Kidney (tissue), 14 donors: Measurements from ENCODE around the gene OR2V2. TPM values are rescaled to one million over a fixed set of nuclear protein-coding genes. Genes with fewer than 3 reads are reported as not detected.

ENCODE experiments used
- DNase-seq, 5 donors: peaks; one replicate each; pipeline ENCODE4 v3.0.0-alpha.2; 2013 to 2020
- FAIRE-seq: peaks from 2 replicates; lab custom pipeline; 2012; peaks lifted over from hg19 to GRCh38; lab: Jason Lieb, UNC
- H3K27ac ChIP-seq, 2 donors: one replicate each; pipeline ENCODE4 v1.7.0; 2013; ENCODE audit warnings: low read depth in 2 of 2, low read length in 2 of 2, inconsistent platforms in 1 of 2
- H3K27me3 ChIP-seq: one replicate; pipeline ENCODE4 v1.7.1; 2013; ENCODE audit warnings: low read length, inconsistent platforms; ENCODE audit not compliant: control insufficient read depth, insufficient read depth
- H3K36me3 ChIP-seq, 3 donors: one replicate each; pipeline versions ENCODE4 v1.7.0 to v1.7.1; 2013; ENCODE audit warnings: low read length in 3 of 3, control low read depth in 1 of 3, inconsistent platforms in 1 of 3; ENCODE audit not compliant: insufficient read depth in 3 of 3, control insufficient read depth in 2 of 3
- H3K4me1 ChIP-seq, 3 donors: one replicate each; pipeline versions ENCODE4 v1.7.0 to v1.7.1; 2013; ENCODE audit warnings: low read length in 3 of 3, inconsistent platforms in 1 of 3, low read depth in 1 of 3; ENCODE audit not compliant: control insufficient read depth in 2 of 3, insufficient read depth in 2 of 3
- H3K4me3 ChIP-seq, 3 donors: one replicate each; pipeline versions ENCODE4 v1.7.0 to v1.8.1; 2013; ENCODE audit warnings: low read length in 3 of 3, control low read depth in 1 of 3, inconsistent platforms in 1 of 3
- H3K9ac ChIP-seq, 3 donors: one replicate each; pipeline versions ENCODE4 v1.7.0 to v1.7.1; 2013; ENCODE audit warnings: low read length in 3 of 3, control low read depth in 1 of 3, inconsistent platforms in 1 of 3
- H3K9me3 ChIP-seq, 3 donors: one replicate each; pipeline versions ENCODE4 v1.7.0 to v1.7.1; 2013; ENCODE audit warnings: low read length in 3 of 3, control low read depth in 1 of 3, inconsistent platforms in 1 of 3; ENCODE audit not compliant: control insufficient read depth in 2 of 3, insufficient read depth in 1 of 3
- intact Hi-C: fragments of 100-400 bp; cut with DNase I; formaldehyde crosslinking; loops from one replicate; pipeline ENCODE4 v1.11.1; 2022
- polyA plus RNA-seq: library from polyadenylated mRNA; stranded (reverse); fragments of 350-450 nt; fragmentation: Illumina TruSeq; extraction: RNeasy Lipid Tissue Mini Kit (QIAGEN cat#74804); gene quantifications from one replicate; pipeline ENCODE4 v1.2.3, GENCODE V29; 2014; ENCODE audit warnings: low read depth, low replicate concordance; ENCODE audit not compliant: insufficient read depth
- total RNA-seq: library from RNA; stranded (reverse); fragmentation: NEBNext Ultra II Directional; extraction: Animal tissue kit (Norgen Biotek cat#: 25700); gene quantifications from one replicate; pipeline ENCODE4 v1.2.1, GENCODE V29; 2021
- TF ChIP-seq, protein P1 (sequence below): IDR thresholded peaks from 3 replicates; pipeline ENCODE4 v1.5.1; 2012; ENCODE audit warnings: mild to moderate bottlenecking, moderate library complexity, borderline replicate concordance; ENCODE audit not compliant: insufficient read depth; ENCODE audit errors: extremely low read depth
- donor health status: control.
- donor health status: control.
- donor health status: control.
- donor health status: control.
- donor health status: control.
- donor health status: DM: yes; HTN: yes; CAD: no.
- donor health status: Normal renal cell carcinoma (clear cell type).

OR2V2 gene
- total and polyA plus RNA-seq, 2 donors from 2014 or later = not detected

DNA sequence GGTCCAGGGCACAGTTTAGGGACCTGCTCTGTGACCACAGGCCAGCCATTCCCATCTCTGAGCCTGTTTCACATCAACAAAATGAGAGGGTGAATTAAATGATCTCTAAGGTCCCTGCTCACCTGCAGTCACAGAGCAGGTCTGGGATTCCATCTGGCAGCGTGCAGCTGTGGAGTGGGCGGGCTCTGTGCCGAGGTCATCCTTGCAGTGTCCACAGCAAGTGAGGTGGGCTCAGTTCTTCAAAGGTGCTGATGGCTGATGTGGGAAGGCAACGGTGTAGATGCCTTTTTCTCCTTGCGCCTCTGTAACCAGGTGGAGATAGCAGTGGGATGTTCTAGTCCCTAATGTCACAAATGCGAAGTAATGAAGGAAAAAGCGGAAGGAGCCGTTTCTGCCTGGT lies 28.3 kb upstream of the OR2V2 start:
- H3K27ac ChIP-seq = no peak overlapping the region
- no peaks in the 10 kb centered on the region for H3K9me3 ChIP-seq
- TF ChIP-seq, protein P1, sequence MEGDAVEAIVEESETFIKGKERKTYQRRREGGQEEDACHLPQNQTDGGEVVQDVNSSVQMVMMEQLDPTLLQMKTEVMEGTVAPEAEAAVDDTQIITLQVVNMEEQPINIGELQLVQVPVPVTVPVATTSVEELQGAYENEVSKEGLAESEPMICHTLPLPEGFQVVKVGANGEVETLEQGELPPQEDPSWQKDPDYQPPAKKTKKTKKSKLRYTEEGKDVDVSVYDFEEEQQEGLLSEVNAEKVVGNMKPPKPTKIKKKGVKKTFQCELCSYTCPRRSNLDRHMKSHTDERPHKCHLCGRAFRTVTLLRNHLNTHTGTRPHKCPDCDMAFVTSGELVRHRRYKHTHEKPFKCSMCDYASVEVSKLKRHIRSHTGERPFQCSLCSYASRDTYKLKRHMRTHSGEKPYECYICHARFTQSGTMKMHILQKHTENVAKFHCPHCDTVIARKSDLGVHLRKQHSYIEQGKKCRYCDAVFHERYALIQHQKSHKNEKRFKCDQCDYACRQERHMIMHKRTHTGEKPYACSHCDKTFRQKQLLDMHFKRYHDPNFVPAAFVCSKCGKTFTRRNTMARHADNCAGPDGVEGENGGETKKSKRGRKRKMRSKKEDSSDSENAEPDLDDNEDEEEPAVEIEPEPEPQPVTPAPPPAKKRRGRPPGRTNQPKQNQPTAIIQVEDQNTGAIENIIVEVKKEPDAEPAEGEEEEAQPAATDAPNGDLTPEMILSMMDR = no peak
- H3K27me3 ChIP-seq = peaks cover 22% of the 10 kb centered on the region
- H3K9ac ChIP-seq = no peak overlapping the region
- intact Hi-C loops = no loop called here
- no peak for DNase-seq
- no peaks in the 10 kb centered on the region for H3K36me3 ChIP-seq
- H3K4me3 ChIP-seq = no peak overlapping the region
- H3K4me1 ChIP-seq = no peaks in the 10 kb centered on the region
- no peak for FAIRE-seq

GRCh38 chr5:181120306-181120705 lies 27.1 kb upstream of the OR2V2 start:
- TF ChIP-seq, protein P1 = no peak
- FAIRE-seq (no peak), DNase-seq (no peak)
- Histone ChIP-seq H3K9ac (no peak overlapping the region), H3K27ac (no peak overlapping the region), H3K36me3 (no peaks in the 10 kb centered on the region), H3K4me3 (no peak overlapping the region), H3K9me3 (no peaks in the 10 kb centered on the region), H3K4me1 (no peaks in the 10 kb centered on the region), H3K27me3 (peaks cover 14% of the 10 kb centered on the region)
- intact Hi-C loops = no loop called here

DNA sequence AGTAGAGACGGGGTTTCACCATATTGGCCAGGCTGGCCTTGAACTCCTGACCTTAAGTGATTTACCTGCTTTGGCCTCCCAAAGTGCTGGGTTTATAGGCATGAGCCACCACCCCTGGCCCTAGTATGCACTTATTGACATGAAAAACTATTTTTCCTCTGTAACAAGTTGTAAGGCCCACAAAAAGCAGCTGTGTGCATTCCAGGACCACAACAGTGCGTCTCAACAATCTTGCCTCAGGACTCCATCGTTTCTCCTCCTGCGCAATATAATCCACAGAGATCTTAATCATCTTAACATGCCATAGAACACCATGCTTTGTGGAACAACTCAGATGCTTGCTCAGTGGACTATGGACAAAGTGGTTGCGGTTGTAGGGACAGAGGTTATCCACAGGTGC lies 26.6 kb upstream of the OR2V2 start:
- Histone ChIP-seq H3K4me3 (no peak overlapping the region), H3K4me1 (no peaks in the 10 kb centered on the region), H3K27me3 (peaks cover 10% of the 10 kb centered on the region), H3K27ac (no peak overlapping the region), H3K9me3 (no peaks in the 10 kb centered on the region), H3K36me3 (no peaks in the 10 kb centered on the region), H3K9ac (no peak overlapping the region)
- FAIRE-seq (no peak), DNase-seq (no peak)
- intact Hi-C loops = no loop called here
- TF ChIP-seq, protein P1 = no peak
